ENCODE results near the gene PLPP6.
"Not testable (repeated sequence)": the region's sequence is repeated elsewhere in the genome, so short reads cannot be mapped to it uniquely, and the experiment has no call there.

The PLPP6 gene

DNA sequence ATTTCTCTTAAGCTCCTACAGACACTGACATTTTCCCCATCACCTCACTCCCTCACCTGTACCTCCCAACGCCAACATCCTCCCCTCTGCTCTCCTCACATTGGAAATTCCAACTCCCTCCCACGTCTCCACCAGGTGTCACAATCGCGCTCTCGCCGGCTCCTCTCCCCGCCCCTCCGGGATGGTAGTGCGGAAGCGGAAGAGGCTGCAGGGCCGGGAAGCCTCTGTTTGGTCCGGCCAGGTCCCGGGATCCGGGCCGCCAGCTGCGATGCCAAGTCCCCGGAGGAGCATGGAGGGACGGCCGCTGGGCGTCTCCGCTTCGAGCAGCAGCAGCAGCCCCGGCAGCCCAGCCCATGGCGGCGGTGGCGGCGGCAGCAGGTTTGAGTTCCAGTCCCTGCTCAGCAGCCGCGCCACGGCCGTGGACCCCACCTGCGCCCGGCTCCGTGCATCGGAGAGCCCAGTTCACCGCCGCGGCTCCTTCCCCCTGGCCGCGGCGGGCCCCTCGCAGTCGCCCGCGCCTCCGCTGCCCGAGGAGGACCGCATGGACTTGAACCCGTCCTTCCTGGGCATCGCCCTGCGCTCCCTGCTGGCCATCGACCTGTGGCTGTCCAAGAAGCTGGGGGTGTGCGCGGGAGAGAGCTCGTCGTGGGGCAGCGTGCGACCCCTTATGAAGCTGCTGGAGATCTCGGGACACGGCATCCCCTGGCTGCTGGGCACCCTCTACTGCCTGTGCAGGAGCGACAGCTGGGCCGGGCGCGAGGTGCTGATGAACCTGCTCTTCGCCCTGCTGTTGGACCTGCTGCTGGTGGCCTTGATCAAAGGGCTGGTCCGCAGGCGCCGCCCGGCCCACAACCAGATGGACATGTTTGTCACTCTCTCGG lies at the start of gene PLPP6:
TSS of gene PLPP6 (plus strand) at position 187 of the 881 bp plus-strand sequence. CDS start at position 269, 82 bp downstream.
- peak; percentile 50 to 67 for DNase-seq (ENCODE audit: low read depth in 1 of 2, low spot score in 1 of 2)

DNA sequence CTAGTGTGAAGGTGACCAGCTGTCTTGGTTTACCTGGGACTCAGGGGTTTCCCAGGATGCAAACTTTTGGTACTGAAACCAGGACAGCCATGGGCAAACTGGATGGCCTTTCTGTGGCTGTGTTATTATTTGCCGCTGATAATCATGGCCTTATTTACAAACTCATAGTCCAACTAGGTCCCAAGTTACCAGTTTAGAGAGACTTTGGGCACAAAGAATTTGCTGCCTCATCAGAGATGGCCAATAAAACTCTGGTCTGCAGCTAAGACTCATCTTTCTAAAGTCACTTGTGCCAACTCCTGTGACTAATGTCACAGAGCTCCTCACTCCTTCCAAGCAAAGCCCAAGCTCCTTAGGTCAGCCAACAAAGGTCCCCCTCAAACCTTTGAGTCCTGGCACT lies 47.5 kb upstream of the PLPP6 start:
- no peak for DNase-seq (ENCODE audit: low read depth in 1 of 2, low spot score in 1 of 2)

DNA sequence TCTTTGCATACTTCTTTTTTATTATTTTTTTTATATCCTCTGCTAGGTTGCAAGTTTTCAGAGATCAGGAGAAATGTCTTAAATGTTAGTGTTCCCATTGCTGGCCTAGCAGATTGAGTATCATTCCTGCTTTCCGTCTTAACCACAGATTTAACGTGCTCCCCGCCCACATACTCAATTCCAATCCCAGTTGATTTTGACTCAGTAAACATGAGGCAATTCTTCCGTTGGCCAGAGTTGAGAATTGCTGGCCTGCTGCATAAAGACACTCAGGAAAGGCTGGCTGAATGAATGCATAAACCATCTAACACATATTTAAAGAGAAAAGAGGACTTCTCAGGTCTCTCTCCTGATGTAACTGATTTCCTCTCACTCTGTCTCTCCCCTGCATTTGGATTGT lies 46.8 kb upstream of the PLPP6 start:
- no peak for DNase-seq (ENCODE audit: low read depth in 1 of 2, low spot score in 1 of 2)

DNA sequence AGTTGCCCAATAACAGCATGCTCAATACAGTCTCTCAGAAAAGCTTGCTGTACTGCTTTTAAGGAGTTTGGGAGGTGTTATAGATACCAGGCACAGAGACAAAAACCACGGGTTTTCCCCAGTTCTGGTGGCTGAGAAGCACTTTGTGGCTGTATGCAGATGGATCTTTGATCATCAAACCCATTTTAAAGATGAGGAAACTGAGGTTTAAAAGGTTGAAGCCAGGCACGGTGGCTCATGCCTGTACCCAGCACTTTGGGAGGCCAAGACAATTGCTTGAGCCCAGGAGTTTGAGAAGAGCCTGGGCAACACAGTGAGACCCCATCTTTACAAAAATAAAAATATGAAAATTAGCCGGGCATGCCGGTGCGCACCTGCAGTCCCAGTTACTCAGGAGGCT lies 46.3 kb upstream of the PLPP6 start:
- no peak for DNase-seq (ENCODE audit: low read depth in 1 of 2, low spot score in 1 of 2)

- no peak for DNase-seq (ENCODE audit: low read depth in 1 of 2, low spot score in 1 of 2)
These were observed 44.3 kb upstream of the PLPP6 start for GRCh38 chr9:4617752-4618151.

DNA sequence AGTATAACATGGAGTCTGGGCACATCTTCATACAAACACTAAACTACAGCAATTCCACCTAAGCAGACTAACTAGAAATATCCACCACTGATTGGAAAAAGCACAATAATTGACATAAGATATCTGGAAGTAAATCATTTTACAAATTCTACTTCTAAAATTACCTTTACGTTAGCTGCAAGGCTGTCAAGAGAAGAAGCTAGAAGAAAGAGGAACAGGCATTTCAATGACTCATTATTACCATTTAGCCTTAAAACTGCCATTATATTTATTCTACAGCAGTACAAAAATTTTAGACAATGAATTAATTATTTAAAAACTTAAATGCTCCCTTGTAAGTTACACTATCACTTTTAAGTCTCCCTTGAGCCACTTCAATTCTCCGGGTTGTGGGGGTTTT lies 43.4 kb upstream of the PLPP6 start:
- DNase-seq (ENCODE audit: low read depth in 1 of 2, low spot score in 1 of 2), result no peak

DNA sequence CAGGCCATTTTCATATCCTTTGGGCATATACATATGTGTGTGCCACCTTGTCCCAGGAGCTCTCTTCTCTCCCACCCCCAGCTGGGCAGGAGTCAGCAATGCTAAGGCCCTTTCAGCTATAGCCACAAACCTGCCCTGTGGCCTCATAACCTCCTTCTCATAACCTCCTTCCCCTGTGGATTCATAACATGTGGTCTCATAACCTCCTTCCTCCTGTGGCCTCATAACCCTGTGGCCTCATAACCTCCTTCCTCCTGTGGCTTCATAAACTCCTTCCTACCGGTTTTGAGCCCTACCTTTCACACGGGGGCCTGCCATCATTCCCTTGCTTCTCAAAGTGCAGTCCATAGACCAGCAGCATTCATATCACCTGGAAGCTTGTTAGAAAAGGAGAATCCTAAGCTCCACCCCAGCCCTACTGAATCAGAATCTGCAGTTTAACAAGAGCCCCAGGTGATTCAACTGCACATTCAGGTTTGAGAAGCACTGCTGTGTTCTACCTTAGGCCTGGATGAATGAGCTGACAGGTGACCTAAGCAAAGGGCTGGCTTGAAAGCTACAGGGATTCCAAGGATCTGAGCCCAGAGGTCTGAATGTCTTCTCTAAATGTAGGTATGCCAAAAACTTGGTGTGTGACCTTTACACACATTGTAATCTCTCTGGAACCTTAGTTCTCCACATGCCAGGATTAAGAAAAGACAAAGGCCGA lies 41.9 kb upstream of the PLPP6 start:
- DNase-seq (ENCODE audit: low read depth in 1 of 2, low spot score in 1 of 2), result no peak

GRCh38 chr9:4620881-4621555 lies 41.1 kb upstream of the PLPP6 start:
- DNase-seq (ENCODE audit: low read depth in 1 of 2, low spot score in 1 of 2), result no peak

DNA sequence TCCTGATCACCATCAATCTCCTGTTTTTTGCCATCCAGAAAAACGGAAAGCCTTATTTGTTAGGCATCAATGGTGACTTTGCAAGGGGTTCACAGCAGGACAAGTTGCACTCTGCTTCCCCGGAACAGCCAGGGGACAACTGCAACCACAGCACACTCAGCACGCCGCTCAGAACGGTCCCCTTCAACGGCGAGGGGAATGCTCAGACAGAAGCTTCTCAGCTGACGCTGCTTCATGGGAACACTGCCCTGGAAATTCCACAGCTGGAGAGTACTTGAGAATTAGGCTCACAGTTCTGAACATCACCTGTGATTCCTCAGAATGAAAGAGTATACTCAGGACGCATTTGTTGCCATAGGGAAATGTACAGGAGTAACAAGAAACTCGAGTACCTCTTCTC lies 40.1 kb upstream of the PLPP6 start:
- no peak for DNase-seq (ENCODE audit: low read depth in 1 of 2, low spot score in 1 of 2)

DNA sequence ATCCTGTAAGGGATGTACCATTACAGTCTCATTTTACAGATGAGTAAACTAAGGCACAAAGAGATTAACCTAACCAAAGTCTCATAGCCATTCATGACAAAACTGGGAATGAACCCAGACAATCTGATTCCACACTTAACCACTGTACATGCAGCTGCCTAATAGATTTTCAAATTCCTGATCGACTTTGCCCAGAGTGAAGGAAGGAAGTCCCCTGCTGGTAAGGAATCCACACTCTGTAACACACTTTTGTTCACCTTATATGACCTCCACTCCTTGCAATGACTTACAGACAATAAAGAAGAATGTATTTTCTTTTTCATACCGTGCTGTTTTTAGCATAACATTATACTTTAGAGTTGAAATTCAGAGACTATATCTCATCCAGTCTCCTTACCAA lies 31.3 kb upstream of the PLPP6 start:
- no peak for DNase-seq (ENCODE audit: low read depth in 1 of 2, low spot score in 1 of 2)

GRCh38 chr9:4638968-4639367 lies 23.1 kb upstream of the PLPP6 start:
- no peak for DNase-seq (ENCODE audit: low read depth in 1 of 2, low spot score in 1 of 2)

GRCh38 chr9:4639420-4639819 lies 22.7 kb upstream of the PLPP6 start:
- no peak for DNase-seq (ENCODE audit: low read depth in 1 of 2, low spot score in 1 of 2)

DNA sequence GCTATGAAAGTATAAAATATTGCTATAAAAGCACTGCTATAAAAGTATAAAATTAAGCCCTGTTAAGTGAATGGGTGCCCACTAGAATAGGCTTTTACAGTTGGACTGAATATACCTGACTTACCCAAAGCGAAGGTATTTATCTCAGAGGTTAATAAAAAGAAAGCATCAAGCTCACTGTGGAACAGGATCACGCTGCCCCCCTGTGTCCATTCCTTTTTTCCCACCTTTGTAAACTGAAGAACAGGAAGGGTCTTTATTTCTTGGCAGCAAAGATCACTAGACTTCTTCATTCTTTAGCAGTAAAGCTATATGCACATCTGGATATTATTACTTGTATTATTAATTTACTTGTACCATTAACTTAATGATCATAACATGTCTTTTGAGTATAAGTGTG lies 22.1 kb upstream of the PLPP6 start:
- DNase-seq (ENCODE audit: low read depth in 1 of 2, low spot score in 1 of 2), result peak in 1 of 2 donors; percentile 14

DNA sequence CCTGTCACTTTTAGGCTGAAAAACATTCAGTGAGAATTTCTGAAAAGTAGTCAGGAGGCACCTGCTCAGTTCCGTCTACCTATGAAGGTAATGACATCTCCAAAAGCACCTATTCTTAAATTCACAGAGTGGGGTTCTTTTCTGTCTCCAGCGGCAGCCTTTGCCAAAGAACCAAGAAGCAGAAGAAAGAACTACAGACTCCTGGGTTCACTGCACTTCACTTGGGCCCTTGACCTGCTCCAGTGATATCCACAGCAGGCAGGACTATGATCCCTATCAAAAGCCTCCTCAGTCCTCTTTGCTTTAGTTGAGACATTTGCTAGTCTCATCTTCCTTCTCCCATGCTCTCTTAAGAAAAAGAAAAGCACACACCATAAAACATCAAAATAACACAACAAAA lies 19.7 kb upstream of the PLPP6 start:
- no peak for DNase-seq (ENCODE audit: low read depth in 1 of 2, low spot score in 1 of 2)

DNA sequence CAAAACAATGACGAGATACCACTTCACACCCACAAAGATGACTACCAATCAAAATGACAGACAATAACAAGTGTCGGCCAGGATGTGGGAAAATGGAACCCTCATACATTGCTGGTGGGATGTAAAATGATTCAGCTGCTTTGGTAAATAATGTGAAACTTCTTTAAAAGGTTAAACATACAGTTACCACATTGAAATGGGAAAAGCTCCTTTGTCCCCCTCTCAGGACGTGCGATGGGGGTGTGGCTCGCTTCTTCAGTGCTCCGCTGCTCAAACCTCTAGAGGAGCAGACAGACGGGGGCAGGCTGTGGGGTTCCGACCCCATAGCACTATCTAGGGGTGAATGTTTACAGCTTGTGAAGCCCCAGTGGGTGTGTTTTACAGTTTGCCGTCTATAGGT lies 8.0 kb upstream of the PLPP6 start:
- no peak for DNase-seq (ENCODE audit: low read depth in 1 of 2, low spot score in 1 of 2)

- no peak for DNase-seq (ENCODE audit: low read depth in 1 of 2, low spot score in 1 of 2)
These were observed 7.6 kb upstream of the PLPP6 start for GRCh38 chr9:4654538-4654937.

DNA sequence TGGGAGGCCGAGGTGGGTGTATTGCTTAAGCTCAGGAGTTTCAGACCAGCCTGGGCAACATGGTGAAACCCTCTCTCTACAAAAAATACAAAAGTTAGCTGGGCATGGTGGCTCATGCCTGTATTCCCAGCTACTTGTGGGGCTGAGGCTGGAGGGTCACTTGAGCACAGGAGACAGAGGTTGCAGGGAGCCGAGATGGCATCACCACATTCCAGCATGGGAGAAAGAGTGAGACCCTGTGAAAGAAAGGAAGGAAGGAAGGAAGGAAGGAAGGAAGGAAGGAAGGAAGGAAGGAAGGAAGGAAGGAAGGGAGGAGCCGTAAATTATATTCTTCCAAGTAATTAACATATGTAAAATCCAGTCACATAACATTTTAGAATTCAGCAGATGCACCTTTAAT lies 5.9 kb upstream of the PLPP6 start:
- DNase-seq (ENCODE audit: low read depth in 1 of 2, low spot score in 1 of 2), result not testable (repeated sequence)

GRCh38 chr9:4656621-4657020 lies 5.5 kb upstream of the PLPP6 start:
- DNase-seq (ENCODE audit: low read depth in 1 of 2, low spot score in 1 of 2), result no peak

- DNase-seq (ENCODE audit: low read depth in 1 of 2, low spot score in 1 of 2), result no peak
These were observed 4.5 kb upstream of the PLPP6 start for GRCh38 chr9:4657426-4658159.

- not testable (repeated sequence) for DNase-seq (ENCODE audit: low read depth in 1 of 2, low spot score in 1 of 2)
These were observed 1.4 kb upstream of the PLPP6 start for GRCh38 chr9:4660665-4661064.

DNA sequence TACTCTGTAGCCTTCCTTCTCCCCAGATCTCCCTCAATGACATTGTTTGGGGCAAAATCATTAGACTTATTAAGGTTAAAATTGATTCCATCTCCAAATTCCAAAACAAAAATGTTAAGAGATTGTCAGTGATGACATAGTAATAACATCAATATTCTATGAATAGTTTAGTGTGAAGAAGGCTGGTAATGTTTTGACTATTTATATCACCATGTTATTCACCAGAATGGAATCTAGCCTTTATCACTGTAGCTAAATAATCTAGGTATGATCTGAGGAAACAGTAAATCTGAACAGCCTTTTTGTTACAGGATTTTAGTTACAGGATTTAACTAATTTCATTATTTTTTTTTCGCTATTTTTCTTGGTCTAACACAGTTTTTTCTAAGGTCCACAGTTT lies 929 bp upstream of the PLPP6 start:
- DNase-seq (ENCODE audit: low read depth in 1 of 2, low spot score in 1 of 2), result no peak
